SJSA1 (cell line): ENCODE data around the gene RNF19B. TPM values are rescaled to one million over a fixed set of nuclear protein-coding genes. Genes with fewer than 3 reads are reported as not detected.
A peak's percentile ranks its signal among the peaks of the same experiment; 100 is the strongest.

Source experiments
- DNase-seq, 2 experiments: peaks; one replicate each; pipeline ENCODE4 v3.0.0-alpha.2; 2015 to 2020; ENCODE audit warnings: low spot score in 2 of 2, low read depth in 1 of 2
- H3K27ac ChIP-seq: fragments of 250-450 bp; sonication (Bioruptor Pico); 2 replicates; pipeline ENCODE4 v1.5.1; 2020; ENCODE audit warnings: mild to moderate bottlenecking, moderate library complexity
- H3K27me3 ChIP-seq: fragments of 250-450 bp; sonication (Bioruptor Pico); replicated peaks from 2 replicates; pipeline ENCODE4 v1.5.1; 2020; ENCODE audit warnings: mild to moderate bottlenecking, moderate library complexity
- H3K36me3 ChIP-seq: fragments of 250-450 bp; sonication (Bioruptor Pico); 2 replicates; pipeline ENCODE4 v1.5.1; 2020; ENCODE audit warnings: mild to moderate bottlenecking
- H3K4me1 ChIP-seq: fragments of 250-450 bp; sonication (Bioruptor Pico); replicated peaks from 2 replicates; pipeline ENCODE4 v1.6.1; 2021; ENCODE audit warnings: mild to moderate bottlenecking
- H3K4me3 ChIP-seq: fragments of 250-450 bp; sonication (Bioruptor Pico); 2 replicates; pipeline ENCODE4 v1.5.1; 2020; ENCODE audit warnings: mild to moderate bottlenecking
- H3K9me3 ChIP-seq: fragments of 250-450 bp; sonication (Bioruptor Pico); replicated peaks from 2 replicates; pipeline ENCODE4 v1.5.1; 2020; ENCODE audit warnings: mild to moderate bottlenecking
- total RNA-seq: library from RNA; depleted of rRNA; stranded (reverse); fragments of >200 nt; shearing (Covaris generic); gene quantifications from 2 replicates; pipeline ENCODE4 v1.2.3, GENCODE V29; 2014

RNF19B gene
- total RNA-seq, 1 experiment from 2014 or later: 9.8 TPM

DNA sequence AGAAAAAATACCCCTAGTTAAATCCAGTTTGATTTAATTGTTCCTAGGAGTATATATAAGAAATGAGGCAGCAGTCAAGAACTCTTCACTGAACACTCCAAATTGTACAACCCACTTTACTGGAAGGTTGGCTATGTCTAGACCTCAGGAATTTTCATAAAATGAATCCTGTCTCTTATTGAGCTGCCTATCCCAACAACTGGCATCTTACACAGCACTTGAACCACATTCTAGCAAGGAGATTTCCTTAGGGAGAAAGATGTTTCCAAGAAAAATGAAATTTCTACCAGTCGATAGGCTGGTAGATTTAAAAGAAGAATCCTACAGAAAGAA is 16.3 kb downstream of the RNF19B start:
- DNase-seq: no peak
- Histone ChIP-seq H3K27me3 (no peaks in the 10 kb centered on the region), H3K9me3 (no peaks in the 10 kb centered on the region), H3K4me1 (peaks cover 4% of the 10 kb centered on the region), H3K27ac (no peak overlapping the region), H3K36me3 (peaks cover 27% of the 10 kb centered on the region), H3K4me3 (no peak overlapping the region)

- no peaks in the 10 kb centered on the region for H3K9me3 ChIP-seq
- H3K27ac ChIP-seq: no peak overlapping the region
- H3K4me1 ChIP-seq: no peaks in the 10 kb centered on the region
- no peak overlapping the region for H3K4me3 ChIP-seq
- peaks cover 27% of the 10 kb centered on the region for H3K36me3 ChIP-seq
- DNase-seq: no peak
- no peaks in the 10 kb centered on the region for H3K27me3 ChIP-seq
Measured at GRCh38 chr1:32947669-32948389, 16.8 kb downstream of the RNF19B start.

GRCh38 chr1:32946413-32946812 is 18.2 kb downstream of the RNF19B start:
- Histone ChIP-seq H3K36me3 (peaks cover 39% of the 10 kb centered on the region), H3K9me3 (no peaks in the 10 kb centered on the region), H3K27me3 (no peaks in the 10 kb centered on the region), H3K27ac (no peak overlapping the region), H3K4me1 (peaks cover 7% of the 10 kb centered on the region), H3K4me3 (no peak overlapping the region)
- DNase-seq: no peak

DNA sequence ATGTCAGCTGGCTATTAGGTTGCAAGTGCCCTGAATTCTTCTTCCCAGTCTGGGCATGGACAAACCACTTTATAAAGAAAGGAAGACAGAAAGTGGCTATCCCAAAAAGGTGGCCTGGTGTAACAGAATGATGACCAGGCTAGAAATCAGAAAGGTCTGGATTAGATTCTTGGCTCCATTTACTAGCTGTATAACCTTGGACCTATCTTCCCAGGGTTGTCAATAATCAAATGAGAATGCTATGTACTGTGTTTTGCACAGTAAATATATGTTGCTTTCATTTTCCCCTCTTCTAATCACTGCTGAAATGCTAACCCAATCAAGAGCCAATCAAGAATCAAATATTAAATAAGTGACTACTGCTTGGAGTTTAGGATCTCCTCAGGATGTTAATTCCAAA is 20.4 kb downstream of the RNF19B start:
- H3K36me3 ChIP-seq: peaks cover 50% of the 10 kb centered on the region
- H3K9me3 ChIP-seq: no peaks in the 10 kb centered on the region
- no peaks in the 10 kb centered on the region for H3K27me3 ChIP-seq
- no peak overlapping the region for H3K4me3 ChIP-seq
- H3K4me1 ChIP-seq: peaks cover 14% of the 10 kb centered on the region
- H3K27ac ChIP-seq: no peak overlapping the region
- DNase-seq: no peak

DNA sequence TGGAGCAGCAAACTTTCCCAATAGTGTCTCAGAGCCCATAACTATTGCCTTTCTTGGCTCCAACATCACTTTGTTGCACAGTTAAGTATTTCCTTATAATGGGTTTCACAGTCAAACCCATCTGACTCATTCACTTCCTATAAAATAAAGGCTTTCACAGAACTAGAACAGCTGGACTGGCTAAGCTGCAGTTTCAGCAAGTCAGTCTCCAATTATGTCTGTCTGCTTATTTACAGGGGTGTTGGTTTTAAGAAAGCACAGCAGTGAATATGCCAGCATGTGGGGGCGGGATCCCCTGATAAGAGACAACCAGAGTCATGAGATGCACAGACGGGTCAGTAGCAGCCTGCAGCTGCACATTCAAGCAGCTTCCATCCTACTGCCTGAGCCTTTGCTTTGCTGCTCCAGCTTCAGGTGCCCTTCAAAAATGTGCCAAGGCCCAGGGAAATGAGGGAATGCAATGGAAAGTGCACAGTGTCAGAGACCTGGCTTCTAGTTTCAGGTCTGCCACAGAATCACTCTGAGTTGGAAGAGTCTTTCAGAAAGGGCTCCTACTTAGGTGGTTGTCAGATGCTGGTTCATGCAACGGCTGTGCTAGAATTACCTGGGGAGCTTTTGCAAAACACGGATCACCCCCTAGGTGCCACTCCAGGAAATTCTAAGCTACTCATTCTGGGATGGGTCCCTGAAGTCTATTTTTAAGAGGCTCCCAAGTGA is 24.8 kb downstream of the RNF19B start:
- Histone ChIP-seq H3K4me3 (no peak overlapping the region), H3K36me3 (peaks cover 45% of the 10 kb centered on the region), H3K27ac (no peak overlapping the region), H3K4me1 (peaks cover 14% of the 10 kb centered on the region), H3K27me3 (no peaks in the 10 kb centered on the region), H3K9me3 (no peaks in the 10 kb centered on the region)
- no peak for DNase-seq

DNA sequence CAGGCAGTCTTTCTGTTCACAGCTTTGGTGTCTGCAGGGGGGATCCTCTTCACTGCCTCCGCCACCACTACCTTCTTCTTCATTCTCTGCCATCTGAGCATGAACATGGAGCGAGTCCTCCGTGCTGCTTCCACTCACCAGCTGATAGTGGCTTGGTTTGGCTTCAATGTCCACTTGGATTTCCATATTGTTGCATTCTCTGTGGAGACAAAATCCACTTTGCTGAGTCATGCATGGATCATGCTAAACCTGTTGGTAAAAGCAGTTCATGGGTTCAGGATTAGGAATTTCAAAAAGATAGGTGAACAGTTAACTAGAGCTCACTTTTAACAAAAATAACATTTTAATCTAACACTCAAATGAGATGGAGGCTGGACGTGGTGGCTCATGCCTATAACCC is 27.5 kb downstream of the RNF19B start:
- Histone ChIP-seq H3K27ac (no peak overlapping the region), H3K9me3 (no peaks in the 10 kb centered on the region), H3K4me1 (peaks cover 18% of the 10 kb centered on the region), H3K27me3 (no peaks in the 10 kb centered on the region), H3K36me3 (peaks cover 26% of the 10 kb centered on the region), H3K4me3 (no peak overlapping the region)
- no peak for DNase-seq

GRCh38 chr1:32934535-32934934 is 30.1 kb downstream of the RNF19B start:
- H3K27me3 ChIP-seq: no peaks in the 10 kb centered on the region
- no peaks in the 10 kb centered on the region for H3K9me3 ChIP-seq
- peaks cover 9% of the 10 kb centered on the region for H3K36me3 ChIP-seq
- H3K4me1 ChIP-seq: peaks cover 5% of the 10 kb centered on the region
- H3K4me3 ChIP-seq: no peak overlapping the region
- no peak for DNase-seq
- H3K27ac ChIP-seq: no peak overlapping the region

DNA sequence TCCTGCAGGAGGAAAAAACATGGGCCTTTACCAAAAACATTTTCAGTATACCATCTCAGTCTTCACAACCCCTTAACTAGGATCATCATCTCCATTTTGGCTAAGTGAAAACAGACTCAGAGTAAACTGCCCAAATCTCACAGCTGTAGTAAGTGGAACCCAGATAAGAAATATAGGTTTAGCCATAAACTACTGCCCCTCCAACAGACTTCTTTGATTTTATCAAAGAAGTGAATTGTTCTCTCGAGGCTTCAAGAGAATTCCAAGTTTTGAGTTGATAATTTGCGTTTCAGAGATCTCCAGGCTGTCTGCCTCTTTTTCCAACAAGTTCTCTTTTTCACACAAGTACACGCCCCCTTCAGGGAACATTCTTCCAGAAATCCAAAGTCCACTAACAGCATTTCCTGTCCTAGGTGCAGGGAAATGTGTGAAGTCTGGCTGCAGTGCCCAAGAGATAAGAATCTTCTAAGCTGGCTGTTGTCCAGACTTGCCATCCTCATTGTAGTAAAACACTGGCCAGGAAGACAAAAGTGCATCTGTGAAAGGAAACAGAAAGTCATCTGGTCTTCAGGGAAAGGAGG is 30.8 kb downstream of the RNF19B start:
- Histone ChIP-seq H3K27me3 (no peaks in the 10 kb centered on the region), H3K9me3 (no peaks in the 10 kb centered on the region), H3K4me1 (peaks cover 5% of the 10 kb centered on the region; the same call in 1 of the 2 replicates), H3K4me3 (no peak overlapping the region), H3K27ac (no peak overlapping the region), H3K36me3 (peaks cover 9% of the 10 kb centered on the region)
- DNase-seq: peak in 1 of 2 experiments; percentile 24

DNA sequence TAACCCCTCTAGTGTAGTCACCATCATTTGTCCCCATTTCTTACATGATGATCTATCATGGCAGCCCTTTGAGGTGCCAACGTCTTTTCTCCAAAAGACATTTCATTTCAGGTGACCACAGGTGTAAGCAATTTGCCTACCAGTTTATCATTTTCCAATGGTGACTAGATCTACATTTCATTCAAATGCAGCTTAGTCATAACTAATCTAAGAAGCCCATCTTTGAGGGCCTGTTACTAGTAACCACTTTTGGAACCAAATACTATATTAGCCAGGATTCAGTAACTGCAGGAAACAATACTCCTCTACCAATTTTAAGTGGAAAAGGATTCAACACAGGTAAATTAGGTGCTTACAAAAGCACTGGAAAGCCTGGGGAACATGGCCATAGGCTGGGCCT is 32.8 kb downstream of the RNF19B start:
- Histone ChIP-seq H3K4me1 (peaks cover 5% of the 10 kb centered on the region; the same call in 1 of the 2 replicates), H3K36me3 (peaks cover 2% of the 10 kb centered on the region), H3K9me3 (no peaks in the 10 kb centered on the region), H3K4me3 (no peak overlapping the region), H3K27me3 (no peaks in the 10 kb centered on the region; the same call in 1 of the 2 replicates), H3K27ac (no peak overlapping the region)
- no peak for DNase-seq

- Histone ChIP-seq H3K4me3 (no peak overlapping the region), H3K36me3 (no peaks in the 10 kb centered on the region), H3K27ac (no peak overlapping the region), H3K27me3 (no peaks in the 10 kb centered on the region; the same call in 1 of the 2 replicates), H3K9me3 (no peaks in the 10 kb centered on the region), H3K4me1 (peaks cover 5% of the 10 kb centered on the region; the same call in 1 of the 2 replicates)
- no peak for DNase-seq
Measured at GRCh38 chr1:32929366-32929765, 35.2 kb downstream of the RNF19B start.

GRCh38 chr1:32928715-32929114 is 35.9 kb downstream of the RNF19B start:
- Histone ChIP-seq H3K4me1 (peaks cover 2% of the 10 kb centered on the region; the same call in 1 of the 2 replicates), H3K36me3 (no peaks in the 10 kb centered on the region), H3K27ac (no peak overlapping the region), H3K9me3 (no peaks in the 10 kb centered on the region), H3K4me3 (no peak overlapping the region), H3K27me3 (no peaks in the 10 kb centered on the region; the same call in 1 of the 2 replicates)
- no peak for DNase-seq

- no peak for DNase-seq
- H3K36me3 ChIP-seq: no peaks in the 10 kb centered on the region
- no peak overlapping the region for H3K4me3 ChIP-seq
- no peaks in the 10 kb centered on the region for H3K4me1 ChIP-seq
- no peaks in the 10 kb centered on the region for H3K9me3 ChIP-seq
- no peaks in the 10 kb centered on the region; the same call in 1 of the 2 replicates for H3K27me3 ChIP-seq
- no peak overlapping the region for H3K27ac ChIP-seq
Measured at GRCh38 chr1:32928285-32928684, 36.3 kb downstream of the RNF19B start.

DNA sequence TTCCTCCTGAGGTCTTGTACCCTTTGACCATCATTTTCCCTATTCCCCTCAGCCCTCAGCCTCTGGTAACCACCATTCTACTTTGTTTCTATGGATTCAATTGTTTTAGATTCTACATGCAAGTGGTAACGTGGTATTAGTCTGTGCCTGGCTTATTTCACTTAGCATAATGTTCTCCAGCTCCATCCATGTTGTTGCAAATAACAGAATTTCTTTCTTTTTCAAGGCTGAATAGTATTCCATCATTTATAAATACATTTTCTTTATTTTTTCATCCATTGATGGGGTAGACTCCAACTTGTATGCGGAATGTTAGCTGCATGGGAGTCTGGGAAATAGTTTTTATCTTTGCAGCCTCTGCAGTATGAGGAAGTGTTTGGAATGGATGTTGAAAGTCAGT is 37.2 kb downstream of the RNF19B start:
- no peak overlapping the region for H3K27ac ChIP-seq
- no peaks in the 10 kb centered on the region for H3K9me3 ChIP-seq
- no peaks in the 10 kb centered on the region for H3K36me3 ChIP-seq
- H3K4me3 ChIP-seq: no peak overlapping the region
- no peaks in the 10 kb centered on the region for H3K4me1 ChIP-seq
- H3K27me3 ChIP-seq: no peaks in the 10 kb centered on the region; the same call in 1 of the 2 replicates
- DNase-seq: no peak

GRCh38 chr1:32926562-32926961 is 38.0 kb downstream of the RNF19B start:
- no peaks in the 10 kb centered on the region; the same call in 1 of the 2 replicates for H3K27me3 ChIP-seq
- no peak overlapping the region for H3K27ac ChIP-seq
- no peak for DNase-seq
- no peaks in the 10 kb centered on the region for H3K9me3 ChIP-seq
- H3K36me3 ChIP-seq: no peaks in the 10 kb centered on the region
- no peaks in the 10 kb centered on the region for H3K4me1 ChIP-seq
- H3K4me3 ChIP-seq: no peak overlapping the region
